Activated gamma-delta T cell treated with anti-CD3 and anti-CD28 coated beads, Interleukin-2, amount 50 U/mL, for 16 hours (primary cell): ENCODE results near the gene RELL1.

ENCODE experiments used
- DNase-seq: peaks from one replicate; pipeline ENCODE4 v3.0.0-alpha.2; 2020; ENCODE audit warnings: low read depth

The RELL1 gene, protein sequence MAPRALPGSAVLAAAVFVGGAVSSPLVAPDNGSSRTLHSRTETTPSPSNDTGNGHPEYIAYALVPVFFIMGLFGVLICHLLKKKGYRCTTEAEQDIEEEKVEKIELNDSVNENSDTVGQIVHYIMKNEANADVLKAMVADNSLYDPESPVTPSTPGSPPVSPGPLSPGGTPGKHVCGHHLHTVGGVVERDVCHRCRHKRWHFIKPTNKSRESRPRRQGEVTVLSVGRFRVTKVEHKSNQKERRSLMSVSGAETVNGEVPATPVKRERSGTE

DNA sequence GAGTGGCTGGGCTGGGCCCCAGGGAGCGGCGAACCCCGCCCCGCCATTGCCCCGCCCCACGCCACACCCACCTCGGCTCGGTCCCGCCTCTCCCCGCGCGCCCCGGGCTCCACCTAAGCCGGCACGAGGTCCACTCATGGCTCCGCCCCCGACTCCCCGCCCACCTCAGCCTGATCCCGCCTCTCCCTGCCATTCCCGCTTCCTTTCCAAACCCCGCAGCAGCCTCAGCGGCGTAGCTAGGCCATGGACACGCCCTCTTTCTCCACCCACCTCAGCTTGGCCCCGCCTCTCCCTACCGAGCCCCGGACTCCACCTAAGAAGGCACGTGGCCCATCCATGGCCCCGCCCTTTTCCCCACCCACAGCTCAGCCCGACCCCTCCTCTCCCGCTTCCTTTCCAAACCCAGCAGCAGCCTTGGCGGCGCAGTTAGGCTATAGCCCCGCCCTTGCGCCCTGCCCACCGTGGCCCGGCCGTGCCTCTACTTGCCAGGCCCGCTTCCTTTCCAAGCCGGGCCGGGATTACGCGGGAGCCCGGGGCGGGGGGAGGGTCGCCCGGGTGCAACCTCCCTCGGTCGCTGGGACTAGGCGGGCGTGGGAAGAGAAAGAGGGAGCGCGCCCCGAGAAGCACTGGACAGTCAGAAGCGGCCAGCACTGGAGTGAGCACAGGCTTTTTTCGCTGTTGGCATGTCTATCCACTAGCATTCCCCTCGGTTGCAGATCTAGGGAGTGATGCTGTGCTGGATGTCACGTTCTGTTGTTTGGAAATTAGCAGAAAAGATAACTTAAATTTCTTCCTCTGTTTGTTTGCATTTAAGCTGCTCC is at the start of gene RELL1:
Gene RELL1, minus strand, starts transcription at position 4 of the 821 bp plus-strand sequence. CDS start 89 bp downstream, outside the sequence.
- peak; percentile 97 for DNase-seq

DNA sequence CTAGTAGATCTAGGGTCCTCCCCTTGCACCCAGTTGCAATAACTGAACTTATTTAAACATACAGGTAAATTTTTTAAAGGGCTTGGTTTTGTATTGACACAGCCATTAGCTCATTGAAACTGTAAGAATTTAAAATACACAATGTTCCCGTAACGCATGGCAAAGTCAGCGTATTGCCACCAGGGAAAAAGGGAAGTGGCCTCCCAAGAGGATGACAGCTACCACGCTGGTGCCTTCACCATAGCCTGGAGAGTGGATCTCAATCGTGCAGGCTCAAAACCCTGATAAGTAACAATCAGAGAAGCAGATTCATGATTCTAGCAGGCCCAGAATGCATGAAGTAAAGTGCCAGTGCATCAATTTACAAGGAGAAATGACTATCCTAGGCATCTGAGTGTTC is 49.4 kb upstream of the RELL1 start:
- DNase-seq, result no peak

DNA sequence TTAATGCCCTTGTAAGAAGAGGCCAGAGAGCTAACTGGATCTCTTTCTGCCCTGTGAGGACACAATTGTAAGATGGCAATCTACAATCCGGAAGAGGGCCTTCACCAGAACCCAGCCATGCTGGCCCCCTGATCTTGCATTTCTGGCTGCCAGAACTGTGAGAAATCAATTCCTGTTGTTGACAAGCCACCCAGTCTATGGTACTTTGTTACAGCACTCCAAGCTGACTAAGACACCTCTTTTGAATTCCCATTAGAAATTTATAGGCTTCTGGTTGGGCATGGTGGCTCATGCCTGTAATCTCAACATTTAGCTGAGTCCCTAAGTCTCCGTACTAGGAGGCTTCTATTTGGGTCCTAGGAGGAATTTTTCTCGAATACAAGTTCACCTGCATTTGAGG is 48.8 kb upstream of the RELL1 start:
- DNase-seq, result no peak

DNA sequence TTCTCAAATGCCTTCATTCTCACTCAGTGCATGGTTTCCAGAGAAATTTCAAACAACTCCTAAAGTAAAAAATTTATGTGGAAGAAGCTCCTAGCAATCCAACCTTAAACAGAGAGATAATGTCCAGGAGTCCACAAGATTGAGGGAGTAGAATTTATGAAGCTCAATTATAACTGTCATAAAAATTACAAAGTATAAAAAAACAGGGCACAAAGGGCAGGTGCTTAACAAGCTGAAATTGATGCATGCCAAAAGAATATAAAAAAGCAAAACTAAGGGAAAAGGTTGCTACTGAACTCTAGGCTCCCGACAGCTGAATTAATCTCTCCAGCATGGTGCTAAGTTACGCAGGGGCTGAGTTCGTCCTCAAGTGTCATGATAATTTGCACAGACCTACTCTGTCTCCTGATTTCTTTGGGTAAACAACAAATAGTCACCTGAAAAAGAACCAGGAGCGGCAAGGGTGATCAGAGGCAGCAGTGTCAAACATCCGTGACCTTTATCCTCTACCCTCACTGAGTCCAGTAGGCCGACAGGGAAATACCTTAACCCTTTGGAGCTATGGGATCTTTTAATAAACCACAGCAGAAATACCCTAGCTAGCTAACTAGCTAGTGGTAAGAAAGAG is 47.2 kb upstream of the RELL1 start:
- DNase-seq, result no peak

GRCh38 chr4:37732526-37733186 is 46.5 kb upstream of the RELL1 start:
- DNase-seq, result no peak

GRCh38 chr4:37729649-37730004 is 43.5 kb upstream of the RELL1 start:
- DNase-seq, result no peak

DNA sequence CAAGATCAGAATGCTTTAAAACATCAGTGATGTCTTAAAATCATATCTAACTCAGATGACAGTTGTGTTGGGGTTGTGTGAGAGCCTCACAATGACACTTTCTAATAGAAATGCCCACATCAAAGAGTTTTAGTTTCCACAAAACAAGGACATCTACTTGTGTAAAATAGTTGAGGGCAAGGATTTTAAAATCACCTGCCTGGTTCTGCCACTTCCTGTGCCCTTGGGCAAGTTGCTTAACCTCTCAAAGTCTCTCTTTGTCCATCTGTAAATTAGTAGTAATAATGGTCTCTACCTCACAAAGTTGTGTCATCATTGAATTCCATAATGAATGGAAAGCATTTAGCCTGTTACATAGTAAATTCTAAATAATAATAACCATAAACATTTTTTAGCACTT is 41.9 kb upstream of the RELL1 start:
- no peak for DNase-seq

GRCh38 chr4:37727635-37728034 is 41.5 kb upstream of the RELL1 start:
- no peak for DNase-seq

DNA sequence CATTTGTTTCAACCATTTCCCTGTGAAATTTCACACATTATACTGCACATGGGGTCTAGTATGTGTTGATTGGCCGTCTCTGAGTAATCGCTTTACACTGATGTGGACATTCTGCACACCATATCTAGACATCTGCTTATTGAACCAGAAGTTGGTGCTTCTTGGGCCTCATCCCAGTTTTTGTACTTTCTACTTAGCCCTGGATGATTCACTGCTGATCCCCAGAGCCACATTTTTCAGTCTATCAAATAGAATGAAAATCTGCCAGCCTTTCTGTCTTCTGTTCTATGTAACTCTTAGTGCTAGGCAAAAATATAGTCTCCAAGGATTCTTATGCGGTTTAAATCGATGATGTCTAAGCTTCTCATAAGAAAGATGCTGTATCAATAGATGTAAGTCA is 40.5 kb upstream of the RELL1 start:
- no peak for DNase-seq

GRCh38 chr4:37725718-37726117 is 39.5 kb upstream of the RELL1 start:
- no peak for DNase-seq

GRCh38 chr4:37723067-37723466 is 36.9 kb upstream of the RELL1 start:
- no peak for DNase-seq

- no peak for DNase-seq
Observed at GRCh38 chr4:37721995-37722638, 35.9 kb upstream of the RELL1 start.

DNA sequence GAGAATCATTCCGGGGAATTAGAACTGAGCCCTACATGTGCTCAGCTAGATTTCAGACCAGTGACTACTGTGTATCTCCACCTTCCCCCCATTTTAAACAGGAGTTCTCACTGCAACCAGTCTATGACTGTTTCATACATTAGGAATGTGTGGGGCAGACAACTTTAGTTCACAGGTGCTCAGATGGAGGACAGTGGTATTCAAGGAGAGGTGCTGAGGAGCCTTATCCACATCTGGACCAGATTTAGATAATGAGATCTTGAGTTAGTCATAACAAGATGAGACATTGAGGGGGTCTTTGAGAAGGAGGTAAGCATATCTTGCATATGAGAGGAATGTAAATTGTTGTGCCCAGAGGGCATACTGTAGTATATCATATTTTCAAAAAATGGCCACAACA is 32.8 kb upstream of the RELL1 start:
- no peak for DNase-seq

GRCh38 chr4:37717576-37717975 is 31.4 kb upstream of the RELL1 start:
- no peak for DNase-seq

DNA sequence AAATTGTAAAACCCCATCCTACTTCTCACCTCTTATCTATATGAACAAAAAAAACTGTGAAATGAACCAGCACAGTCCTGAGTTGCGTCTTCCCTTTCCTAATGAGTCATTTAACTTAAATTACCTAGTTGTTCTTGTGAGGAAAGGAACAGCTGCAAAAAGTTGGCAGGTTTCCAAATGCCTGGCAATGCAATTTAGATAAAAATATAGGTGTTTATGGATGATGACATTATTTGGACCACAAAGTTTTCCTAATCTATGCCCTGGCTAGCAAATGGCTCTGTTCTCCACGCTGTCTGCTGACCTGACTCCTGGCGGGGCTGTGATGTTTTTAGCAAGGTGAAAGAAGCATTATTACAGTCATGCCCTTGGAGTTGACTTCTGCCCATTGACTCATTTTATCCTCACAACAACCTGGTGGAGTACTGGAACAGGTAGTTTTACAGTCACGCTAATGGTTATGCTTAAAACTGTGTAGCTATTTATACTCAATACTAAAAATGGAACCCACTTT is 29.8 kb upstream of the RELL1 start:
- DNase-seq, result no peak

DNA sequence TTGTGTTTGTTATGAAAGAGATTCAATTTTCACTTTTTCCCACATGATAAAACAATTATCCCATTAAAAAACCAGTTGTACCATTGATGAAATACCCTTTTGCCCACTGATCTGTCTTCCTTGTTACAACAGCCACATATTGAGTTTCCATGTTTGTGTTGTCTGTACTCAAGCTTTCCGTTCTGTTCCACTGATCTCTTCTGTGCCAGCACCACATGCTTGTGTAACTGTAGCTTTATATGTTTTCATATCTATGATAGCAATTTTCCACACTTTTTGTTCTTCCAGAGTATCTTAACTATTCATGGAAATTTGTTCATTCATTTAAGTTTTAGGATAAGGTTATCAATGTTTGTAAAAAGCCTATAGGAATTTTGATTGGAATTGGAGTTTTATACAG is 24.3 kb upstream of the RELL1 start:
- no peak for DNase-seq

DNA sequence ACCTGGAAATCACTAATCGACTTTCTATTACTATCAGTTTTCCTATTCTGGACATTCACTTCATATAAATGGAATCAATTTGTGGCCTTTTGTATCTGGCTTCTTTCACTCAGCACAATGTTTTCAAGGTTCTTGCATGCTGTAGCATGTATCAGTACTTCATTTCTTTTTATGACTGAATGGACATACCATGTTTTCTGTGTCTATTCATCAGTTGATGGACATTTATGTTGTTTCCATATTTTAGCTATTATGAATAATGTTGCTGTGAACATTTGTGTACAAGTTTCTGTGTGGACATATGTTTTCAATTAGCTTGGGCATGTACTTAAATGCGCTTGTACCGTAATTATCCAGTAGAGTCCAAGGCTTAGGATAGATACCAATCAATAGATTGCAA is 19.9 kb upstream of the RELL1 start:
- no peak for DNase-seq

- DNase-seq, result no peak
Observed at GRCh38 chr4:37705571-37705970, 19.4 kb upstream of the RELL1 start.

DNA sequence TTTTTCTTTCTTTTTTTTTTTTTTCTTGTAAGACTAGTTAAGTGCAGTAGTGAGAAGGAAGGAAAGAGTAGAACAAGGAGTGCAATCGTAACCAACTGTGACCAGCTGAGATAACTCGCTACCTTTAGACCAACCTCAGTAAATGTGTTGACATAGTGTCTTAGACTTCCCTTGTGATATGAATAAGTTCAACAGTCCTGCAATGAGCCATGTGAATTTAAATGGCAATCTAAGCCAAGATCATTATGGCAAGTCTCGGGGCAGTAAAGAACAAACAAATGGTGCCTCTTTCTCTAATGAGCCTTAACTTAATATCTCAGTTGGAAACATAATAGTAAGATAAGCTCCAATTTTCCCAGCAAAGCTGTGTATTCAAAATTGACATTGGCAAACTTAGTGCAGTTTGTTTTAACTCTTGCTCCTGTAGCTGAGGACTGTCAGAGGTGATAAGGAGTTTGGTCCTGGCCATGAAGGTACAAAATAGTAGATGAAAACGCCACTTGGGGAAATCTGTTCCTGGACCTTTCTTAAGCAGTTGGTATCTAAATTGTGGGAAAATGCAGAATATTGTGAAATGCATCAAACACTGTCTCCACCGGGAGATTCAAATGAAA is 13.8 kb upstream of the RELL1 start:
- no peak for DNase-seq

- no peak for DNase-seq
Observed at GRCh38 chr4:37697566-37697965, 11.4 kb upstream of the RELL1 start.

GRCh38 chr4:37693450-37694190 is 7.4 kb upstream of the RELL1 start:
- DNase-seq, result no peak
